Keratinocyte (primary cell): Measurements from ENCODE around the gene MYBBP1A. TPM values are rescaled to one million over a fixed set of nuclear protein-coding genes. Genes with fewer than 3 reads are reported as not detected.

ENCODE experiments used
- DNase-seq: peaks from one replicate; pipeline ENCODE4 v3.0.0-alpha.2; 2011; ENCODE audit warnings: low read depth, missing footprints, low spot score
- FAIRE-seq: peaks from 2 replicates; lab custom pipeline; 2011; peaks lifted over from hg19 to GRCh38; lab: Jason Lieb, UNC
- H2AFZ ChIP-seq: 2 replicates; pipeline ENCODE4 v1.6.0; 2012; ENCODE audit warnings: low read length, control low read depth, inconsistent platforms; ENCODE audit not compliant: control insufficient read depth
- H3K27ac ChIP-seq: 2 replicates; pipeline ENCODE4 v1.5.1; 2011; ENCODE audit warnings: low read length; ENCODE audit not compliant: control insufficient read depth, insufficient read depth
- H3K27me3 ChIP-seq: 3 replicates; pipeline ENCODE4 v1.6.0; 2011; ENCODE audit warnings: low read length; ENCODE audit not compliant: control insufficient read depth, insufficient read depth; ENCODE audit errors: extremely low read depth
- H3K36me3 ChIP-seq, 2 experiments: 2 replicates in 1 of 2; 3 replicates in 1 of 2; pipeline ENCODE4 v1.5.1; 2011; ENCODE audit warnings: low read length in 2 of 2, mild to moderate bottlenecking in 1 of 2; ENCODE audit not compliant: control insufficient read depth in 2 of 2, insufficient read depth in 2 of 2; ENCODE audit errors: extremely low read depth in 1 of 2
- H3K4me1 ChIP-seq: 3 replicates; pipeline ENCODE4 v1.5.1; 2011; ENCODE audit warnings: low read length; ENCODE audit not compliant: control insufficient read depth, insufficient read depth; ENCODE audit errors: extremely low read depth
- H3K4me2 ChIP-seq: 3 replicates; pipeline ENCODE4 v1.6.0; 2011; ENCODE audit warnings: low read depth, low read length; ENCODE audit not compliant: control insufficient read depth, insufficient read depth; ENCODE audit errors: extremely low read depth
- H3K4me3 ChIP-seq, 3 experiments: fragments of 200-600 bp in 1 of 3; sonication (generic) in 1 of 3; 2 replicates in 2 of 3; 3 replicates in 1 of 3; pipeline ENCODE4 v1.5.1; 2011 to 2016; ENCODE audit warnings: low read length in 3 of 3, mild to moderate bottlenecking in 3 of 3, control low read depth in 2 of 3, inconsistent platforms in 1 of 3, low read depth in 1 of 3, mixed read lengths in 1 of 3, mixed run types in 1 of 3, moderate library complexity in 1 of 3; ENCODE audit not compliant: control insufficient read depth in 2 of 3, insufficient read depth in 2 of 3; ENCODE audit errors: extremely low read depth in 1 of 3
- H3K79me2 ChIP-seq: 2 replicates; pipeline ENCODE4 v1.6.0; 2012; ENCODE audit warnings: low read length; ENCODE audit not compliant: control insufficient read depth, insufficient read depth
- H3K9ac ChIP-seq: 3 replicates; pipeline ENCODE4 v1.6.0; 2011; ENCODE audit warnings: low read length; ENCODE audit not compliant: control insufficient read depth, insufficient read depth; ENCODE audit errors: extremely low read depth
- H3K9me1 ChIP-seq: 3 replicates; pipeline ENCODE4 v1.6.0; 2011; ENCODE audit warnings: low read length; ENCODE audit not compliant: control insufficient read depth, insufficient read depth; ENCODE audit errors: extremely low read depth
- H3K9me3 ChIP-seq: 2 replicates; pipeline ENCODE4 v1.5.1; 2012; ENCODE audit warnings: low read depth, low read length; ENCODE audit not compliant: control insufficient read depth
- H4K20me1 ChIP-seq: 3 replicates; pipeline ENCODE4 v1.6.0; 2011; ENCODE audit warnings: low read length; ENCODE audit not compliant: control insufficient read depth, insufficient read depth; ENCODE audit errors: extremely low read depth
- EZH2 ChIP-seq: IDR thresholded peaks from one replicate; pipeline ENCODE4 v1.6.1; 2012; ENCODE audit warnings: inconsistent platforms, mild to moderate bottlenecking, low read length, moderate library complexity
- dilution Hi-C: fragments of 300-500 bp; cut with MboI; formaldehyde crosslinking; loops from one replicate; pipeline ENCODE4 v1.7.0; 2020; ENCODE audit warnings: low sequenced_read_pairs; ENCODE audit not compliant: extremely low pct_ligation_motif_present
- polyA plus RNA-seq, 5 experiments: library from polyadenylated mRNA; depleted of rRNA in 3 of 5; stranded (reverse) in 3 of 5; stranded (forward) in 1 of 5; unstranded in 1 of 5; fragments of >200 nt; gene quantifications; 1 replicate in 1 of 5; 2 replicates in 3 of 5; 3 replicates in 1 of 5; pipeline versions ENCODE4 v1.2.1 to v1.2.3, GENCODE V29; 2011 to 2012; ENCODE audit warnings: missing spikeins in 2 of 5, low read depth in 1 of 5, low replicate concordance in 1 of 5
- TF ChIP-seq, protein P1 (sequence below), 3 experiments: IDR thresholded peaks in 1 of 3; conservative IDR thresholded peaks in 1 of 3; optimal IDR thresholded peaks in 1 of 3; 2 replicates in 2 of 3; 3 replicates in 1 of 3; pipeline versions ENCODE3 to v1.5.1; 2011; ENCODE audit warnings: low read length in 3 of 3, mild to moderate bottlenecking in 3 of 3, moderate library complexity in 2 of 3, control low read depth in 1 of 3, inconsistent platforms in 1 of 3; ENCODE audit not compliant: insufficient read depth in 2 of 3; ENCODE audit errors: extremely low read depth in 1 of 3

Gene MYBBP1A
- polyA plus RNA-seq, 1 donor (not counting 4 experiments of a cell fraction or from before 2014, with no cell fraction given), result 20.5 TPM

DNA sequence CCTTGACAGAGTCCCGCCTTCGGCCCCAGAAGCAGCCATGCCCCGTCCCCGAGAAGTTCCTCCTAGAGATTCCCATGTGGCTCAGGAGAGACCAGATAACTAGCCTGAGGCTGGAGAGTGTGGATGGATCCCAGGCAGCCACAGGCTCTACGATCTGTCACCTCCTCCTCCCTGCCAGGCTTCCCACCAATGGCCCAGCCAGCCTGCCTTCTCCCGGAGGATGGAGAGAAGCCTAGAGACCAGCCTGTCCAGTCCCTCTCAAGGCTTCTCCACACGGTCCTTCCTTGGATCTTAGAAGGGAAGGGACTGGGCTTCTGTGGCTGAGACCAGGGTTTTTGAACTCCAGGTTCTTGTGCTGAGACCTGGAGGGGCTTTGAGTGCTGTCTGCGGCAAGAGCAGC, 27.5 kb upstream of the MYBBP1A start:
- Histone ChIP-seq H3K4me1 (peaks cover 14% of the 10 kb centered on the region), H3K4me2 (no peak overlapping the region), H3K9ac (no peak overlapping the region), H3K36me3 (no peaks in the 10 kb centered on the region), H2AFZ (no peak overlapping the region), H3K9me1 (peaks cover 2% of the 10 kb centered on the region), H3K79me2 (no peaks in the 10 kb centered on the region), H3K4me3 (no peak overlapping the region), H3K27me3 (peaks cover 56% of the 10 kb centered on the region), H4K20me1 (no peaks in the 10 kb centered on the region), H3K27ac (no peak overlapping the region), H3K9me3 (no peaks in the 10 kb centered on the region)
- dilution Hi-C loops, result no loop called here
- no peak for FAIRE-seq
- DNase-seq, result no peak
- TF ChIP-seq EZH2, result no peak
- TF ChIP-seq, protein P1, sequence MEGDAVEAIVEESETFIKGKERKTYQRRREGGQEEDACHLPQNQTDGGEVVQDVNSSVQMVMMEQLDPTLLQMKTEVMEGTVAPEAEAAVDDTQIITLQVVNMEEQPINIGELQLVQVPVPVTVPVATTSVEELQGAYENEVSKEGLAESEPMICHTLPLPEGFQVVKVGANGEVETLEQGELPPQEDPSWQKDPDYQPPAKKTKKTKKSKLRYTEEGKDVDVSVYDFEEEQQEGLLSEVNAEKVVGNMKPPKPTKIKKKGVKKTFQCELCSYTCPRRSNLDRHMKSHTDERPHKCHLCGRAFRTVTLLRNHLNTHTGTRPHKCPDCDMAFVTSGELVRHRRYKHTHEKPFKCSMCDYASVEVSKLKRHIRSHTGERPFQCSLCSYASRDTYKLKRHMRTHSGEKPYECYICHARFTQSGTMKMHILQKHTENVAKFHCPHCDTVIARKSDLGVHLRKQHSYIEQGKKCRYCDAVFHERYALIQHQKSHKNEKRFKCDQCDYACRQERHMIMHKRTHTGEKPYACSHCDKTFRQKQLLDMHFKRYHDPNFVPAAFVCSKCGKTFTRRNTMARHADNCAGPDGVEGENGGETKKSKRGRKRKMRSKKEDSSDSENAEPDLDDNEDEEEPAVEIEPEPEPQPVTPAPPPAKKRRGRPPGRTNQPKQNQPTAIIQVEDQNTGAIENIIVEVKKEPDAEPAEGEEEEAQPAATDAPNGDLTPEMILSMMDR (optimal IDR thresholded peaks at IDR 0.05 in 1 of 3, IDR thresholded peaks at IDR 0.05 in 1 of 3, conservative IDR thresholded peaks at IDR 0.05 in 1 of 3; ENCODE audit: extremely low read depth in 1 of 3, insufficient read depth in 2 of 3, low read length in 3 of 3), result no peak

GRCh38 chr17:4582101-4582501, 26.9 kb upstream of the MYBBP1A start:
- Histone ChIP-seq H3K4me2 (no peak overlapping the region), H3K4me3 (no peak overlapping the region), H3K79me2 (no peaks in the 10 kb centered on the region), H3K4me1 (peaks cover 14% of the 10 kb centered on the region), H2AFZ (no peak overlapping the region), H3K27ac (no peak overlapping the region), H3K9me1 (peaks cover 2% of the 10 kb centered on the region), H3K9ac (no peak overlapping the region), H4K20me1 (no peaks in the 10 kb centered on the region), H3K36me3 (no peaks in the 10 kb centered on the region), H3K27me3 (peaks cover 56% of the 10 kb centered on the region), H3K9me3 (no peaks in the 10 kb centered on the region)
- TF ChIP-seq, protein P1 (optimal IDR thresholded peaks at IDR 0.05 in 1 of 3, IDR thresholded peaks at IDR 0.05 in 1 of 3, conservative IDR thresholded peaks at IDR 0.05 in 1 of 3; ENCODE audit: extremely low read depth in 1 of 3, insufficient read depth in 2 of 3, low read length in 3 of 3), result no peak
- TF ChIP-seq EZH2, result no peak
- FAIRE-seq (no peak), DNase-seq (no peak)
- dilution Hi-C loops, result no loop called here
